ENCODE data around the gene AKR1B1.
"Not testable (repeated sequence)": the region's sequence is repeated elsewhere in the genome, so short reads cannot be mapped to it uniquely, and the experiment has no call there.

The AKR1B1 gene

DNA sequence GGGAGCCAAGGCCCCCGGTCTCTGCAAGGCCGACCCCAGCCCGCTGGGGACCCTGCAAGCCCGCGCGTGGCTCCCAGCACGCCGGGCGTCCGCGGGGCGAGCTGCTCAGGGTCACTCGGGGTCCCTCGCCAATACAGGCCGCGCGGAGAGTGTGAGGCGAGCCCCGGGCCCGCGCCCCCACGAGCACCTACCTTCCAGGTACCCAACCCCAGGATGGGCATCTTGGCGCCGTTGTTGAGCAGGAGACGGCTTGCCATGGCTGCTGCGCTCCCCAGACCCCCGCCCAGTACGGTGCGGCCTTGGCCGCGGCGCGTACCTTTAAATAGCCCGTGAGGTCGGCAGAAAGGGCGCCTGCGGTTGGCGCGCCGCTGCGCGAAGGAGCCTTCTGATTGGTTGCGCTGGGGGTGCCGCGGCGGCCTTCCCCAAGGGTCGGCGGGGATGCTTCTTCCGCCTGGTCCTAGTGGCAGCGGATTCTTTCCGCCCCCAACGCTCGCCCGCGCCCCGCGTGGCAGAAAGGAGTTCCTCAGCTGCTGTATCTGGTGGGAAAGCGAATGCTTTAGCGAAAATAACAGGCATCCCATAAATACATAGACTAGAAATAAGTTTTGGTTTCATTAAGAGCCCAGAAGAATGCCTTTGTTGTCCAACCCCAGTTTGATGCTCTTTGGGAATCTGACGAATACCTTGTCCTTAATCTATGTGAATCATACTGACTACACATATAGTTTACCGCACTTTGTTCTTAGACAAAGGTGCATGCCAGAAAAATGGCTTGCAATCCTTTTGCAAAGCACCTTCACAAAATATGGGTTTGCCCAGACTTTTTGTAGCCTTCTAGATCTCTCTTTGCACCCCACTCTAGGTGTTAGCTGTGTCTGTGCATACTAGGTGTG, at the start of gene AKR1B1:
Gene AKR1B1 (minus strand): TSS at position 295 of the 893 bp plus-strand sequence. CDS start 38 bp downstream, at position 257.
- peak; percentile 83 for DNase-seq (ENCODE audit: low spot score)

DNA sequence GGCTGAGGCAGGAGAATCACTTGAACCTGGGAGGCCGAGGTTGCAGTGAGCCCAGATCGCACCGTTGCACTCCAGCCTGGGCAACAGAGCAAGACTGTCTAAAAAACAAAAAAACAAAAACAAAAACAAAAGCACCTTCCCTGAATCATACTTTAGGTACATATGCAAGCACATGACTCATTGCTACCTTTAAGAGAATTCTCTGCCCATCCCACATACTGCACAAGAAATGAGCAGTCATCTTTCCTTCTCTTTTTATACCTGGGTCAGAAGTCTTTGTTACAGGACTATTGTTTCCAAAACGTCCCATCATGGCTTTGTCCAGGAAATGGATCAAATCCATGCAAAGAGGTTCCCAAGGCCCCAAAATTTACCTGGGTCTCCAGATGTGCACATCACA, 47.0 kb upstream of the AKR1B1 start:
- DNase-seq (ENCODE audit: low spot score), result no peak

- DNase-seq (ENCODE audit: low spot score), result no peak
Observed at GRCh38 chr7:134504660-134505164, 45.8 kb upstream of the AKR1B1 start.

DNA sequence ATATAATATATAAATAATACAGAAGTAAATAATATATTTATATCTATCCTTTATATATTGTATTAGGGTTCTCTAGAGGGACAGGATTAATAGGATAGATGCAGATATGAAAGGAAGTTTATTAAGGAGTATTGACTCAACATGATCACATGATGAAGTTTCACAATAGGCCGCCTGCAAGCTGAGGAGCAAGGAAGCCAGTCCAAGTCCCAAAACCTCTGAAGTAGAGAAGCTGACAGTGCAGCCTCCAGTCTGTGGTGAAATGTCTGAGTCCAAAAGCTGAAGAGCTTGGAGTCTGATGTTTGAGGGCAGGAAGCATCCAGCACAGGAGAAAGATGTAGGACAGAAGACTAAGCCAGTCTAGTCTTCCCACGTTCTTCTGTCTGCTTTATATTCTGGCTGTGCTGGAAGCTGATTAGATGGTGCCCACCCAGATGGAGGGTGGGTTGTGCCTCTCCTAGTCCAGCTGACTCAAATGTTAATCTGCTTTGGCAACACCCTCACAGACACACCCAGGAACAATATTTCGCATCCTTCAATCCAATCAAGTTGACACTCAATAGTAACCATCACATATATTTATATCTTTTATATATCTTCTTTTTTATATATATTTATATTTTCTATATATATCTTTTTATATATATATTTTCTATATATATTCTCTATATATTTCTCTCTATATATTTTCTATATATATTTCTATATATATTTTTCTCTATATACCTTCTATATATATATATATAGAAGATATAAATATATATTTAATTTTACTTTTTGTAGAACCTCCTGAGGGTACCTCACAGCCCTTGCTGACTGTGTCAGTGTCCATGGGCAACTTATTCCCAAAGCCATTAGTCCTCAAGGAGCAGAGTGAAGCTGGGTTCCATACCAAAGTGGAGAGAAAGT, 43.8 kb upstream of the AKR1B1 start:
- DNase-seq (ENCODE audit: low spot score), result no peak

- DNase-seq (ENCODE audit: low spot score), result no peak
Observed at GRCh38 chr7:134500982-134501381, 42.1 kb upstream of the AKR1B1 start.

DNA sequence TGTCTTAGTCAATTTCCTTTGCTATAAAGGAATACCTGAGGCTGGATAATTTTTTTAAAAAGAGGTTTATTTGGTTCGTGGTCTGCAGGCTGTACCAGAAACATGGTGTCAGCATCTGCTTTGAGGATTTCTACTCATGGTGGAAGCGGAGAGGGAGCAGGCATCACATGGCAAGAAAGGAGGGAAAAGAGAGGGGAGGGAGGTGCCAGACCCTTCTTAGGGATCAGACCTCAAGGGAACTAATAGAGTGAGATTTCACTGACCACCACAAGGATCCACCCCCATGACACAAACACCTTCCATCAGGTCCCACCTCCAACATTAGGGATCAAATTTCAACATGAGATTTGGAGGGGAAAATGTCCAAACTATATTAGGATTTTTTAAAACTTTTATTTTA, 41.5 kb upstream of the AKR1B1 start:
- no peak for DNase-seq (ENCODE audit: low spot score)

DNA sequence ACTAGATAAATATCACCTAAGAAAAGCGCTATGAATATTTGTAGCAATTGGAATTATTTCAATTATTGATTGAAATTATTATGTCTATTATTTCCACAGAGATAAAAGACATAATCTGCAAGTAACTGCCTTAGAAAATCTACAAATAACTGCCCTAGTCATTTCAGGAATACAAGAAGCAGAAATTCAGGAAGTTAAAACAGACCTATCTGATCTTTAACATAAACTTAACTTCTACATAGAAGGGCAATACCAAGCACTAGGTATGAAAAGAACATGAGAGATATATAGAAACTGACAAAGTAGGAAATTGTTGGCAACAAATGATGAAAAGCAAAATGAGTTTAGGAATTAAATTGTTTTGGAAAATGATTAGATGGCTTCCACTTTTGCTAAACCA, 36.6 kb upstream of the AKR1B1 start:
- DNase-seq (ENCODE audit: low spot score), result no peak

- no peak for DNase-seq (ENCODE audit: low spot score)
Observed at GRCh38 chr7:134493091-134493490, 34.2 kb upstream of the AKR1B1 start.

GRCh38 chr7:134487721-134488120, 28.8 kb upstream of the AKR1B1 start:
- not testable (repeated sequence) for DNase-seq (ENCODE audit: low spot score)

DNA sequence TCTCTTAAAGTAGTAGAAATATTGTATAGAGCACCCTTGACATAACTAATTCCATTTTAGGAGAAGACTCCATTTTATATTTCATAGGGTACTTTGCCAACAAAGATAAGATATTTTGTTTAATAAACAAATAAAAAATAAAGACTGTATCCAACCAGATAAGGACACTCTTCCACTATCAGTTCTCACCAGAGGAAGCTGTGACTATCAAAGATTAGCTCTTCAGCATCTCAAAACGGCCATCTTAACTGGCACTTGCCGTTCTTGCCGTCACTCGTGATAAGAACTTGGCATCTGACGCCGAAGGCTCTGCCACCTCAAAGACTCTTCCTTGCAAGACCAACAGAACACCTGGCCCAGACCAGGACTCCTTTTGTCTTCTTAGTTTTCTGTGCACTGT, 26.3 kb upstream of the AKR1B1 start:
- no peak for DNase-seq (ENCODE audit: low spot score)

DNA sequence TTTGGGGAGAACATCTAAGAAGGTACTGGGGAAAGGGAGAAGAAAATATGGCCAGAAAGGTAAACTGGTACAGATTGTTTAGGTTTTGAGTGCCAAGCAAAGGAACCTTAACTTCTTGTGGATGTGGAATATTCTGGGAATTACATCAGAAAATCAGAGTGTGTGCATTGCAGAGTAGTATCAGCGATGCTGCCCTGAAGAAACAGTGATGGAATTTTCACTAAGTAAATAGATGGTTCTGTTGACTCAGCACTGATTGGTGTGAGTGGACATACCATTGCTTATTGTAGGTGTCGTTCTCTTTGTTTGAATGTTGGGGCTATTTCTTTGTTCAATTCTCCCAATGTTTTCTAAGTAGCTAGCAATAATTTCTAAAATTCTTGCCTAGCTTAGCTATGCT, 24.4 kb upstream of the AKR1B1 start:
- no peak for DNase-seq (ENCODE audit: low spot score)

GRCh38 chr7:134482858-134483257, 24.0 kb upstream of the AKR1B1 start:
- no peak for DNase-seq (ENCODE audit: low spot score)

DNA sequence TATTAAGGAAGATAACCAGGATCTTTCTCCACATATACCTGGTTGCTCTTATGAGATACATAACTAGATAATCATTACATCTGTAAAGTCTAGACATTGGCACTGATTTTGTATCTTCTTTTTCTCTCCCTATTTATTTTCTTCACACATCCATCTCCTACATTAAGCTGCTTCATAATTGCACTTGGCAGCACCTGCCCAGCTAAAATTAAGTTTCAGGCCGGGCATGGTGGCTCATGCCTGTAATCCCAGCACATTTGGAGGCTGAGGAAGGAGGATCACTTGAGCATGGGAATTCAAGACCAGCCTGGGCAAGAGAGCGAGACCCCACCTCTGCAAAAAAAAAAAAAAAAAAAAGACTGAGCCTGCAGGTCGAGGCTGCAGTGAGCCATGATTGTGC, 22.3 kb upstream of the AKR1B1 start:
- DNase-seq (ENCODE audit: low spot score), result no peak

DNA sequence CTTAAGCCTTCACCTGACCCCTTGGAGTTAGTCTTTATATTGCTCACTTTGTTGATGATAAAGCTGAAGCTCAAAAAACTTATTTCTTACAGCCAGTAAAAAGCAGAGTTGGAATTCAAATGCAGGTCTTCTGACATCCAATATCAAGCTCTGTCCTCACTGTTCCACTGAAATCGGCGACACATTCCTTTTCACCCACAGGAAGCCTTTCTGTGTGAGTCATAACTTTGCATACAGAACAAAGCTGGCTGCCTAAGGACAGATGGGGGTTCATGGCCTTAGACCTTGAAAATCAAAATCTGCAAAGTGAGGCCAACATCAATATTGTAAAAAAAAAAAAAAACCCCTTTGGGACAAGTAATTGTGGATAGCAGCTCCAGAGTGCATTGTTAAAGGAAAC, 21.8 kb upstream of the AKR1B1 start:
- DNase-seq (ENCODE audit: low spot score), result no peak

DNA sequence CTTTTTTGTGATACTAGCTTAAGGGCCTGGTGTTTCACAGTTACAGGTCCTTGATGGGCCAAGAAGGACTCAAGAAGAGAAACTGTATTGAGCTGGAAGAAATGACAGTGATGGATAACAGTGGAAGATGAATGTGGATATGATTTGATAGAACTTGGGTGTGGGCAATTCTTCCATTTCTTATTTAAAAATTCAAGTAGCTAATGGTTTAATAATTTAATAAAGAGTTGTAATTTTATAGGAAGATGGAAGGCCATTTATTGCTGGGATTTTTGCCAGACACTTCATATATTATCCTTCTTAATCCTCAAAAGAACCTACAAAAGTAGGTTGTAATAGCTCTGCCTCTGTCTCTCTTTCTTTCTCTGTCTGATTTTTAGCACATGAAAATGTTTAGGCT, 21.3 kb upstream of the AKR1B1 start:
- no peak for DNase-seq (ENCODE audit: low spot score)

DNA sequence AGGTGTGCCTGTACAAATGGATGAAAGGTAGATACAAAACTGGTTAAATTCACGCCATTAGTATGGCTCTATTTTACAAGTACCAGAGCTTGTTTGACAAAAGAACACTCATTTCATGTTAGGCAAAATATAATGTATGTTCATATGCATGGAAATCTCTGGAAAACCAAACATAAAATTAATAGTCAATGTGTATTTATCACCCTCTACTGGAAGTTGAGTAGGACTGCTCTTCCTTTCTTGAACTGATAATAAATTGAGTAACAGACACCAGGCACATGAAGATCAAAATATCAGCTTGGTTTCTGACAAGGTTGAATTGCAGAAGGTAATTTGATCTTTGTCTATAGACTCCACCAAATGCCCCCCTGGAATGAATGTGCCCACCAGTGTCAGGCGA, 19.8 kb upstream of the AKR1B1 start:
- DNase-seq (ENCODE audit: low spot score), result no peak

GRCh38 chr7:134477954-134478353, 19.1 kb upstream of the AKR1B1 start:
- DNase-seq (ENCODE audit: low spot score), result no peak

- no peak for DNase-seq (ENCODE audit: low spot score)
Observed at GRCh38 chr7:134476044-134476443, 17.1 kb upstream of the AKR1B1 start.

- no peak for DNase-seq (ENCODE audit: low spot score)
Observed at GRCh38 chr7:134474828-134475227, 15.9 kb upstream of the AKR1B1 start.

DNA sequence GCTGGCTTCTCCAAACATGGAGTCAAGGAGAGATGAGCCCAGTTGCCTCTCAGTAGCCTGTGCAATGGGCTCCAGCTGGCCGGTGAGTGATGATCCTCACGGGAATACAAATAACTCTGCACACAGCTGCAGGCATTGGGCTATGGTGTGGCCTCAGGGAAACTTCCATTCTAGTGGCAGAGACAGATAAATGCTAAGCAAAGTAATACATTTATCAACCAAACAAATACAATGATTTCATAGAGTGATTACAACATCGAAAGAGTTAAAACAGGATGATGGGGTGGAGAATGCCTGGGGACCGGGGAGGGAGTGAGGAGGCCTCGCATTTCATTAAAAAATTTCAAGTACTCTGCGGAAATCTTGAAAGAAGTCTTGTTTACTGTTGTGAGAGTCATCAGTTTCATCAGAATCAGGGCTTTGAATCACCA, 15.0 kb upstream of the AKR1B1 start:
- DNase-seq (ENCODE audit: low spot score), result no peak

DNA sequence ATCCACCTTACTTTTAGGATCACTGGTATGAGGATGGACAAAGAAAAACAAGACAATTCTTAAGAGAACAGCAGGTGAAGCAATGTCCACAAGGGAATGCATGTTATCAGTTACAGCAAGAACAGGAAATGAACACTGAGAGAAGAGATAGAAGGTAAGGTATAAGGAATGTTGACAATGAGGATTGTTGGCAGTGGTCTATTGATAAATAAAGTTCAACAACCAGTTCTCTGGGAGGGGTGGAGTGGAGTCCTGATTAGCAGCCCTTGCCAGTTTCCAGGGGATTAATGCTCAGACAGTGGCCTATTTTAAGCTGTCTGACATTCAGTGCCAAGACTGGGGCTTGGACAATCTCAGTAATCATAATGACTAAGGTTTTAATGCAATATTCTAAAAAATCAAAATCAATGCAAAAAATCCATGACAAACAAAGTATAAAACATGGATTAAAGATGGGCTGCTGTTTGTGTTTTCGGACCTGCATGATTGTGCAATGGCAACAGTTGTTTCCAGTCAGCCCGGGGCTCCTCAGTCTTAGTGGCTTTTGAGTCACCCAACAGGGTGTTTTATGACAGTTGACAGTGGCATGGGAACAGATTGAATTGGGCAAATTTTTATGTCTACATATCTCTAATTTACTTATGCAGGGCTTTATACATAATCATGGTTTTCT, 13.8 kb upstream of the AKR1B1 start:
- no peak for DNase-seq (ENCODE audit: low spot score)

- no peak for DNase-seq (ENCODE audit: low spot score)
Observed at GRCh38 chr7:134470864-134471263, 12.0 kb upstream of the AKR1B1 start.
